K562 (cell line): Measurements from ENCODE around the gene SLX4IP. TPM values are rescaled to one million over a fixed set of nuclear protein-coding genes. Genes with fewer than 3 reads are reported as not detected.
A peak's percentile ranks its signal among the peaks of the same experiment; 100 is the strongest.

Source experiments
- ATAC-seq: fragments of 200-7000 bp; cut with Tn5 transposase; 3 replicates; pipeline ENCODE4 v1.9.1; 2020; ENCODE audit warnings: moderate library complexity
- BruUV-seq: library from RNA; stranded (reverse); fragments of 400-500 nt; replicated peaks from 2 replicates; lab custom pipeline; 2021; lab: Mats Ljungman, UMichigan
- CTCF ChIA-PET: fragments of 300-600 bp; formaldehyde crosslinking; extraction: SDS; loops from one replicate; lab custom pipeline; 2021; ENCODE audit warnings: low intra/inter-chr PET ratio; lab: Yijun Ruan, JAX
- POLR2A ChIA-PET: fragments of 300-600, 350-650 bp; sonication (Branson Sonifier 250); formaldehyde crosslinking; extraction: SDS; loops from one replicate; lab custom pipeline; 2021; ENCODE audit warnings: antibody characterized with exemption, inconsistent platforms; lab: Yijun Ruan, JAX
- DNase-seq, 4 experiments: peaks; one replicate each; pipeline versions ENCODE4 v3.0.0 to v3.0.0-alpha.2; 2011 to 2018; ENCODE audit warnings: low spot score in 3 of 4, mixed read lengths in 3 of 4; ENCODE audit errors: extremely low read depth in 1 of 4
- FAIRE-seq: peaks from 2 replicates; lab custom pipeline; 2011; peaks lifted over from hg19 to GRCh38; lab: Jason Lieb, UNC
- H2AFZ ChIP-seq: 2 replicates; pipeline ENCODE4 v1.6.0; 2011; ENCODE audit warnings: low read depth, low read length, control low read depth, inconsistent platforms
- H3K27ac ChIP-seq: fragments of 200-600 bp; 3 replicates; pipeline ENCODE4 v1.8.0; 2011; ENCODE audit warnings: low read depth, mild to moderate bottlenecking, control low read depth, inconsistent platforms, low read length, moderate library complexity, mixed read lengths; ENCODE audit errors: extremely low read depth
- H3K27me3 ChIP-seq, 2 experiments: fragments of 300-600 bp in 1 of 2; 2 replicates in 1 of 2; 3 replicates in 1 of 2; pipeline versions ENCODE4 v1.6.0 to v1.8.0; 2011; ENCODE audit warnings: inconsistent platforms in 2 of 2, low read length in 2 of 2, mild to moderate bottlenecking in 1 of 2, mixed read lengths in 1 of 2, moderate library complexity in 1 of 2; ENCODE audit not compliant: control insufficient read depth in 2 of 2, insufficient read depth in 2 of 2
- H3K36me3 ChIP-seq: fragments of 300-600 bp; 3 replicates; pipeline ENCODE4 v1.8.0; 2011; ENCODE audit warnings: mild to moderate bottlenecking, low read length, inconsistent platforms; ENCODE audit not compliant: control insufficient read depth, insufficient read depth
- H3K4me1 ChIP-seq, 2 experiments: fragments of 200-600 bp in 1 of 2; replicated peaks in 1 of 2; 2 replicates in 1 of 2; 3 replicates in 1 of 2; pipeline versions ENCODE4 v1.5.1 to v1.8.0; 2011; ENCODE audit warnings: inconsistent platforms in 2 of 2, low read length in 2 of 2, mild to moderate bottlenecking in 1 of 2, mixed read lengths in 1 of 2, moderate library complexity in 1 of 2; ENCODE audit not compliant: control insufficient read depth in 2 of 2, insufficient read depth in 2 of 2
- H3K4me2 ChIP-seq: 2 replicates; pipeline ENCODE4 v1.6.1; 2011; ENCODE audit warnings: low read length, control low read depth, inconsistent platforms, mixed read lengths; ENCODE audit not compliant: insufficient read depth
- H3K4me3 ChIP-seq: fragments of 200-600 bp; sonication (generic), shearing (Covaris generic); 2 replicates; pipeline ENCODE4 v1.5.1; 2016; ENCODE audit warnings: control low read depth, inconsistent platforms
- H3K79me2 ChIP-seq: fragments of 200-600 bp; 3 replicates; pipeline ENCODE4 v1.8.0; 2011; ENCODE audit warnings: low read length, inconsistent platforms; ENCODE audit not compliant: control insufficient read depth, insufficient read depth
- H3K9ac ChIP-seq, 2 experiments: 2 replicates each; pipeline versions ENCODE4 v1.6.0 to v1.6.1; 2011; ENCODE audit warnings: low read depth in 2 of 2, low read length in 2 of 2, control low read depth in 1 of 2, inconsistent platforms in 1 of 2, mild to moderate bottlenecking in 1 of 2, mixed read lengths in 1 of 2; ENCODE audit not compliant: insufficient read depth in 1 of 2
- H3K9me1 ChIP-seq: one replicate; pipeline ENCODE4 v1.6.0; 2011; ENCODE audit warnings: inconsistent platforms, mild to moderate bottlenecking, low read length, moderate library complexity; ENCODE audit not compliant: control insufficient read depth, insufficient read depth
- H3K9me3 ChIP-seq: replicated peaks from 2 replicates; pipeline ENCODE4 v1.5.1; 2011; ENCODE audit warnings: low read depth, low read length, inconsistent platforms; ENCODE audit not compliant: control insufficient read depth, insufficient read depth
- H4K20me1 ChIP-seq: replicated peaks from 2 replicates; pipeline ENCODE4 v1.6.1; 2011; ENCODE audit warnings: low read length, inconsistent platforms, mixed read lengths; ENCODE audit not compliant: control insufficient read depth, insufficient read depth
- BRD4 ChIP-seq: fragments of 200-600 bp; sonication (generic); IDR thresholded peaks from 2 replicates; pipeline ENCODE4 v1.6.1; 2017; ENCODE audit warnings: inconsistent platforms
- BRD9 ChIP-seq: fragments of 450-650 bp; IDR thresholded peaks from 2 replicates; pipeline ENCODE4 v1.6.1; 2018; ENCODE audit warnings: low read depth; ENCODE audit not compliant: partially characterized antibody
- CBFB ChIP-seq: sonication (generic); formaldehyde crosslinking; IDR thresholded peaks from 2 replicates; pipeline ENCODE4 v1.4.0; 2020; ENCODE audit warnings: mild to moderate bottlenecking, missing genetic modification reagents
- DPF2 ChIP-seq: fragments of 450-650 bp; IDR thresholded peaks from 2 replicates; pipeline ENCODE4 v1.6.1; 2016
- GTF3C2 ChIP-seq: IDR thresholded peaks from 3 replicates; pipeline ENCODE4 v1.6.1; 2011; ENCODE audit warnings: borderline replicate concordance, mild to moderate bottlenecking, moderate library complexity; ENCODE audit not compliant: insufficient read length; ENCODE audit errors: extremely low read depth
- HINFP ChIP-seq: fragments of 450-650 bp; conservative IDR thresholded peaks from 2 replicates; pipeline ENCODE4 v1.6.1; 2016; ENCODE audit warnings: missing genetic modification characterization, low read depth, mild to moderate bottlenecking, control low read depth, missing compliant biosample characterization
- JUN ChIP-seq, 2 experiments: sonication (generic) in 1 of 2; formaldehyde crosslinking in 1 of 2; IDR thresholded peaks; 2 replicates each; pipeline versions ENCODE4 v1.6.1 to v1.8.0; 2012 to 2022; ENCODE audit warnings: borderline replicate concordance in 2 of 2, mild to moderate bottlenecking in 2 of 2, improper control_type of control experiment in 1 of 2, low read depth in 1 of 2, low read length in 1 of 2, missing genetic modification reagents in 1 of 2
- JUND ChIP-seq, 2 experiments: IDR thresholded peaks; 2 replicates in 1 of 2; 3 replicates in 1 of 2; pipeline ENCODE4 v1.6.1; 2011; ENCODE audit warnings: borderline replicate concordance in 2 of 2, low read depth in 2 of 2, low read length in 2 of 2, improper control_type of control experiment in 1 of 2, missing biosample characterization in 1 of 2, missing genetic modification characterization in 1 of 2, missing genetic modification reagents in 1 of 2
- KHSRP ChIP-seq: fragments of 450-650 bp; IDR thresholded peaks from 2 replicates; pipeline ENCODE4 v1.6.1; 2017
- MYNN ChIP-seq, 2 experiments: sonication (generic); formaldehyde crosslinking in 1 of 2; IDR thresholded peaks; 2 replicates each; pipeline versions ENCODE4 v1.5.0 to v1.6.1; 2016 to 2020; ENCODE audit warnings: antibody characterized with exemption in 1 of 2, missing genetic modification reagents in 1 of 2
- NCOA2 ChIP-seq, 2 experiments: fragments of 450-650 bp; IDR thresholded peaks; 2 replicates each; pipeline ENCODE4 v1.6.1; 2018; ENCODE audit warnings: mild to moderate bottlenecking in 2 of 2, moderate library complexity in 1 of 2; ENCODE audit not compliant: partially characterized antibody in 2 of 2
- PHF20 ChIP-seq: fragments of 450-650 bp; IDR thresholded peaks from 2 replicates; pipeline ENCODE4 v1.6.1; 2018; ENCODE audit not compliant: partially characterized antibody
- RBBP5 ChIP-seq: fragments of 200-600 bp; sonication (generic); IDR thresholded peaks from 2 replicates; pipeline ENCODE4 v1.6.1; 2012; ENCODE audit warnings: borderline replicate concordance, mild to moderate bottlenecking, low read length, control low read depth, inconsistent platforms; ENCODE audit not compliant: insufficient read depth, poor library complexity, severe bottlenecking
- SMARCA4 ChIP-seq: fragments of 450-650 bp; IDR thresholded peaks from 2 replicates; pipeline ENCODE4 v1.6.1; 2016
- TSC22D4 ChIP-seq: fragments of 450-650 bp; IDR thresholded peaks from 2 replicates; pipeline ENCODE4 v1.6.1; 2016; ENCODE audit warnings: missing genetic modification characterization, missing biosample characterization, control low read depth
- ZBTB8A ChIP-seq: fragments of 450-650 bp; IDR thresholded peaks from 2 replicates; pipeline ENCODE4 v1.6.1; 2018; ENCODE audit warnings: mild to moderate bottlenecking, moderate library complexity; ENCODE audit not compliant: partially characterized antibody
- ZFPM2 ChIP-seq: fragments of 250-450 bp; sonication (Bioruptor Pico); IDR thresholded peaks from 2 replicates; pipeline ENCODE4 v1.5.1; 2022; ENCODE audit warnings: mild to moderate bottlenecking
- ZKSCAN3 ChIP-seq: fragments of 250-450 bp; sonication (Bioruptor Pico); IDR thresholded peaks from 2 replicates; pipeline ENCODE4 v1.4.0; 2020
- WGBS: fragments of 100-300 bp; shearing (Covaris generic); methylation state at CpG from one replicate; pipeline ENCODE4 v1.1.6; 2016; ENCODE audit warnings: low coverage, mixed read lengths; ENCODE audit not compliant: insufficient coverage; ENCODE audit errors: missing lambda C conversion rate; 5-methylcytosine and 5-hydroxymethylcytosine counted together
- in situ Hi-C: fragments of 300-500 bp; cut with MboI; formaldehyde crosslinking; loops from 4 replicates; pipeline ENCODE4 v1.15.0; 2018; ENCODE audit warnings: inconsistent platforms, mixed read lengths
- intact Hi-C: fragments of 100-400 bp; cut with micrococcal nuclease; formaldehyde crosslinking; loops from 2 replicates; pipeline ENCODE4 v1.14.2; 2022
- polyA plus RNA-seq, 8 experiments: library from polyadenylated mRNA; depleted of rRNA in 4 of 8; stranded (reverse) in 5 of 8; unstranded in 3 of 8; fragments of >200 nt; fragmentation: Nextera tagmentation in 2 of 8; fragmentation: Illumina TruSeq in 1 of 8; extraction: Ambion mirVana in 2 of 8; extraction: Trizol in 1 of 8; gene quantifications; 2 replicates each; pipeline versions ENCODE4 v1.2.1 to v1.2.3, GENCODE V29; 2011 to 2014; ENCODE audit warnings: inconsistent platforms in 1 of 8, missing spikeins in 1 of 8
- total RNA-seq, 7 experiments: library from RNA; depleted of rRNA in 6 of 7; stranded (reverse); fragments of >200 nt in 6 of 7; fragmentation: Illumina TruSeq in 2 of 7; extraction: Trizol in 2 of 7; gene quantifications; 2 replicates each; pipeline versions ENCODE4 v1.2.1 to v1.2.3, GENCODE V29; 2011 to 2021; ENCODE audit warnings: low replicate concordance in 1 of 7

Gene SLX4IP
- total and polyA plus RNA-seq, 9 of the 15 experiments (the other 6 are each of a cell fraction or from before 2014, with no cell fraction given): 1.5 to 5.9 (median 3.5) TPM

GRCh38 chr20:10447028-10447427 is 11.9 kb downstream of the SLX4IP start:
- no peak overlapping the region for H3K9ac ChIP-seq
- H3K27ac ChIP-seq: peak overlapping the region; percentile 44; the same call in 2 of the 3 replicates
- intact Hi-C loops: no loop called here
- DNase-seq (peak; percentile 25 to 36 (median 28)), ATAC-seq (peak; percentile 79), FAIRE-seq (no peak)
- H4K20me1 ChIP-seq: no peaks in the 10 kb centered on the region
- peaks cover 0 to 12% of the 10 kb centered on the region in 2 experiments; a peak in 3 of 5 replicates for H3K4me1 ChIP-seq
- no peaks in the 10 kb centered on the region for H3K36me3 ChIP-seq
- in situ Hi-C loops: no loop called here
- WGBS: 8% methylated on average over 3 of the region's 3 CpGs
- H3K4me3 ChIP-seq: no peak overlapping the region
- BruUV-seq: no TSS peak
- H3K79me2 ChIP-seq: peaks cover 19% of the 10 kb centered on the region; the same call in 2 of the 3 replicates
- peak overlapping the region; percentile 48; the same call in 1 of the 2 replicates for H3K4me2 ChIP-seq
- H3K9me3 ChIP-seq: no peaks in the 10 kb centered on the region
- no peak overlapping the region for H2AFZ ChIP-seq
- no peaks in the 10 kb centered on the region for H3K9me1 ChIP-seq
- POLR2A ChIA-PET: no interaction called here
- CTCF ChIA-PET: no interaction called here
- H3K27me3 ChIP-seq: no peaks in the 10 kb centered on the region
- peak; percentile 68; the same call in 1 of the 2 replicates for TF ChIP-seq JUN (IDR thresholded peaks at IDR 0.05; ENCODE audit: borderline replicate concordance, low read depth, low read length)
- TF ChIP-seq JUN (CRISPR knock-in tag; IDR thresholded peaks at IDR 0.05; ENCODE audit: borderline replicate concordance): no peak
- TF ChIP-seq JUND (IDR thresholded peaks at IDR 0.05; ENCODE audit: borderline replicate concordance, low read depth, low read length): peak; percentile 86
- TF ChIP-seq JUND (tag; IDR thresholded peaks at IDR 0.05; ENCODE audit: borderline replicate concordance, low read depth, low read length): peak; percentile 75; the same call in 1 of the 3 replicates
- TF ChIP-seq PHF20: no peak
- TF ChIP-seq NCOA2 (IDR thresholded peaks at IDR 0.05; ENCODE audit: partially characterized antibody in 2 of 2): no peak
- TF ChIP-seq BRD4: no peak
- TF ChIP-seq DPF2: peak; percentile 56
- no peak for TF ChIP-seq GTF3C2
- no peak for TF ChIP-seq MYNN (IDR thresholded peaks at IDR 0.05)
- TF ChIP-seq MYNN (CRISPR knock-in tag; IDR thresholded peaks at IDR 0.05): no peak
- no peak for TF ChIP-seq ZKSCAN3 (CRISPR knock-in tag)
- no peak for TF ChIP-seq ZBTB8A
- no peak for TF ChIP-seq CBFB (CRISPR knock-in tag)
- TF ChIP-seq BRD9: no peak
- no peak for TF ChIP-seq ZFPM2 (CRISPR knock-in tag)
- TF ChIP-seq TSC22D4 (tag): no peak
- TF ChIP-seq KHSRP: no peak
- no peak for TF ChIP-seq RBBP5
- peak; percentile 46; the same call in 1 of the 2 replicates for TF ChIP-seq SMARCA4
- TF ChIP-seq HINFP (tag): no peak
